Urothelium cell line (cell line): ENCODE results near the gene MIPOL1.
"Not testable (repeated sequence)": the region's sequence is repeated elsewhere in the genome, so short reads cannot be mapped to it uniquely, and the experiment has no call there.

Experiments
- DNase-seq: peaks from one replicate; pipeline ENCODE4 v3.0.0; 2011; ENCODE audit warnings: low spot score, mixed read lengths
- FAIRE-seq: peaks from 2 replicates; lab custom pipeline; 2011; peaks lifted over from hg19 to GRCh38; lab: Jason Lieb, UNC

MIPOL1 gene

DNA sequence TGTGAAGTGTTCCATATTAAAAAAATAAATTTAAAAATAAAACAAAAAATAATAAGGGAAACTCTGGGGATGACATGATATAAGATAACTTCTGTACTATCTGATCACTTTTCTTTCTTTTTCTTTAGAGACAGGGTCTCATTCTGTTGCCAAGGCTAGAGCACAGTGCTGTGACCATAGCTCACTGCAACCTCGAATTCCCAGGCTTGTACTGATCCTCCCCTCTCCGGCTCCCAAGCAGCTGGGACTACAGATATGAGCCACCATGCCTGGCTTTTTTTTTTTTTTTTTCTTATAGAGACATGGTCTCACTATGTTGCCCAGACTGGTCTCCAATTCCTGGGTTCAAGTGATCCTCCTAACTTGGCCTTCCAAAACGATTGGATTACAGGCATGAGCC is 10.4 kb upstream of the MIPOL1 start:
- FAIRE-seq (no peak), DNase-seq (no peak)

DNA sequence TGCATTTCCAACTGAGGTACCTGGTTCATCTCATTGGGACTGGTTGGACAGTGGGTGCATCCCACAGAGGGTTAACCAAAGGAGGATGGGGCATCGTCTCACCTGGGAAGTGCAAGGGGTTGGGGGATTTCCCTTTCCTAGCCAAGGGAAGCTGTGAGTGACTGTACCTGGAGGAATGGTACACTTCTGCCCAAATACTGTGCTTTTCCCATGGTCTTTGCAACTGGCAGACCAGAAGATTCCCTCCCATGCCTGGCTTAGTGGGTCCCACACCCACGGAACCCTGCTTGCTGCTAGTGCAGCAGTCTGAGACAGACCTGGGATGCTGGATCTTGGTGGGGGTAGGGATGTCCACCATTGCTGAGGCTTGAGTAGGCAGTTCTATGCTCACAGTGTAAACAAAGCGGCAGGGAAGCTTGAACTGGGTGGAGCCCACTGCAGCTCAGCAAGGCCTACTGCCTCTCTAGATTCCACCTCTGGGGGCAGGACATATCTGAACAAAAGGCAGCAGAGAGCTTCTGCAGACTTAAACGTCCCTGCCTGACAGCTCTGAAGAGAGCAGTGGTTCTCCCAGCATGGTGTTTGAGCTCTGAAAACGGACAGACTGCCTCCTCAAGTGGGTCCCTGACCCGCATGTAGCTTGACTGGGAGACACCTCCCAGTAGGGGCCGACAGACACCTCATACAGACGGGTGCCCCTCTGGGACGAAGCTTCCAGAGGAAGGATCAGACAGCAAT is 9.7 kb upstream of the MIPOL1 start:
- FAIRE-seq, DNase-seq: not testable (repeated sequence)

DNA sequence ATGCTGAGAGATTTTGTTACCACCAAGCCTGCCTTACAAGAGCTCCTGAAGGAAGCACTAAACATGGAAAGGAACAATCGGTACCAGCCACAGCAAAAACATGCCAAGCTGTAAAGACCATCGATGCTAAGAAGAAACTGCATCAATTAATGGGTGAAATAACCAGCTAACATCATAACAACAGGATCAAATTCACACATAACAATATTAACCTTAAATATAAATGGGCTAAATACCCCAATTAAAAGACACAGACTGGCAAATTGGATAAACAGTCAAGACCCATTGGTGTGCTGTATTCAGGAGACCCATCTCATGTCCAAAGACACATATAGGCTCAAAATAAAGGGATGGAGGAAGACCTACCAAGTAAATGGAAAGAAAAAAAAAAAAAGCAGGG is 8.0 kb upstream of the MIPOL1 start:
- FAIRE-seq, DNase-seq: not testable (repeated sequence)

DNA sequence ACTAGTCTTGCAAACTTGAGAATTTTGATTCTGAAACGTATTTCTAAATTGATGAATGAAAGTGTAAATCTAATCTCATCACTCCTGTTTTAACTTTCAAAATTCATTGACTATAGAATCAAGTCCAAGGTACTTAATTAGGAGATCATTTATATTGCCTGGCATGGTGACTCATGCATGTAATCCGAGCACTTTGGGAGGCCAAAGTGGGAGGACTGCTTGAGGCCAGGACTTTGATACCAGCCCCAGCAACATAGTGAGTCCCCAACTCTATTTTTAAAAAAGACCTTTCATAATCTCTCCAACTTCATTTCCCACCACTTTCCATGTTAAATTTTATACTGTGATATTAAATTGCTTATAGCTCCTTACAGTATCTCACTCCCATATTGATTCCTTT is 3.0 kb upstream of the MIPOL1 start:
- DNase-seq (no peak), FAIRE-seq (no peak)

DNA sequence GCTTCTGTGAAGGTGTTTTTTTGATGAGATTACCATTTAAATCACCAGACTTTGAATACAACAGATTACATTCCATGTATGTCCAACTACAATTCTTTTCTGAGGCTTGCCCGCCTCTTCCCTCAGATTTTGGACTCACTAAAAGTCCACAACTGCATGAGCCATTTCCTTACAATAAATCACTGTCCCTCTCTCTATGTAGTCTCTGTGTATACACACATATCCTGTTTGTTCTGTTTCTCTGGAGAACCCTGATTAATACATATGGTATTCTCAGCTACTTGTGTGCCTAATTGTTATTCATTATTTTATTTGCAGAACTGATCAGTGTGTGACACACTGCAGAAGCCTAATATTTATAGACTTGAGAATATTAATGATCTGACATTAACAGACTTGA is 2.4 kb upstream of the MIPOL1 start:
- FAIRE-seq (no peak), DNase-seq (no peak)

DNA sequence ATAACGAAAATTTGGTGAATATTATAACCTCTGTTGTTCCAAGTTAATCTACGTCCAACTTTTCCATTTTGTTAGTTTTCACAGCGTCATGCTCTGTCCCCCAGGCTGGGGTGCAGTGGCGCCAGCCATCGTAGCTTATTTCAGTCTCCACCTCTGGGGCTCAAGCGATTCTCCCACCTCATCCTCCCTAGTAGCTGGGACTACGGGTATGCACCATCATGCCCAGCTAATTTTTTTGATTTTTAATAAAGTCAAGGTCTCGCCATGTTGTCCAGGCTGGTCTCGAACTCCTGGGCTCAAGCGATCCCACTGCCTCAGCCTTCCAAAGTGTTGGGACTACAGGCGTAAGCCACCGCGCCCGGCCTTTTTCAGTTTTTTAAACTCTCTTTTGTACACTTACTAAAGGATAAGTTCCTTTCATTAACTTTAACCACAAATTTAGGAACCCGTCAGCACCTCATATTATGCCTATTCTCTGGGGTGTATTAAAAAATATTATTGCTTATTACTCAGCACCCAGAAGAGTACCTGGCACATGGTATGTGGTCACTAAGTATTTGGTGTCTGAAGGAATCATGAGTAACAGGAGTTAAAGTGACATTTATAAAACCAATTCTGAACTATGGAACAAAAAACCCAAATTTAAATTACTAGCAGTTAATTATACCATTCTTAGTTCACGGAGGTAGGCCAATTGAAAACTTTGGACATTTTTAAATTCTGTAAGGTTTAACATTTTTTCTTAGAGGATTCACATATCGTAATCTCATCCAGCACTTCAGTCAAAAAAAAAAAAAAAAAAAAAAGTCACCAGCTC is 925 bp upstream of the MIPOL1 start:
- FAIRE-seq: no peak
- no peak for DNase-seq

DNA sequence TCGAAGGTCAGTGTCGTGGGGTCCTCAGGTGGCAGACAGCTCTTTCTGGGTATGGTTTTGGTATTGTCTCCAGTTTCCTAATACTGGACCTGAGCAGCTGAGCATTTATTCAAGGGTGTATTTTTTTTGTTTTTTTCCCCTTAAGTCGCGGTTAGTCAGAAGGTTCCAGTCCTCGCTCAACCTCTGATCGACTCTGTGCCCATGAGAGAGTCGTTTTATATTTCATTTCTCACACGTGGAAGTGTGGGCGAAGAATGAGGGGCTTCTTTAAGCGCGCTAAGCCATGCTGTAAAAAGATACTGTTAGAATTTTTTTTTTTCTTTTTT is 499 bp downstream of the MIPOL1 start:
- no peak for FAIRE-seq
- no peak for DNase-seq

DNA sequence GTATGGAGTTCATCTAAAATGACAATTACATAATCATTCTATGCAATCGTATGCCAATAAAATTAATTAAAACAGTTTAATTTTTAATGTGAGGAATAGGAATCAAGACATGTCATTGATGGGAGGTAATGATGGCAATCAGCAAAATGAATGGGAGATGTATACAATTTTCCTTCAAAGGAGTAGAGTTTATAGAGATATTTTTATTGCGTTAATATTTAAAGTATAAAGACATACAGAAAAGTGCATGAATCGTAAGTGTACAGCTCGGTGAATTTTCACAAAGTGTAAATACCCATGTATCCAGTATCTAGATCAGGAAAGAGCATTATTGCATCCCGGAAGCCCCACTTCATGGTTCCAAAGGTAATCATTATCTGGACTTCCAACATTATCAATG is 1.2 kb downstream of the MIPOL1 start:
- FAIRE-seq (no peak), DNase-seq (no peak)

DNA sequence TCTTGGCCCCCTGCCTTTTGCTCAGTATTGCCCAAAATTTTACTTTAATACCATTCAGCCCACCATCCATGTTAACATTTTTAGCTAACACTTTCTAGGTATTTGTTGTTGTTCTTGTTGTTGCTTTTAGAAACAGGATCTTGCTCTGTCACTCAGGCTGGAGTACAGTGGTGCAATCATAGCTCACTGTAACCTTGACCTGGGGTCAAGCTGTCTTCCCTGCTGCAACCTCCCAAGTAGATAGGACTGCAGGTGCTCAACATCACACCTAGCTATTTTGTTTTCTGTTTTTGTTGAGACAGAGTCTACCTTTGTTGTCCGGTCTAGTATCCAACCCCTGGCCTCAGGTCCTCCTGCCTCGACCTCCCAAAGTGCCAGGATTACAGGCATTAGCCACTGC is 4.0 kb downstream of the MIPOL1 start:
- no peak for FAIRE-seq
- DNase-seq: no peak

DNA sequence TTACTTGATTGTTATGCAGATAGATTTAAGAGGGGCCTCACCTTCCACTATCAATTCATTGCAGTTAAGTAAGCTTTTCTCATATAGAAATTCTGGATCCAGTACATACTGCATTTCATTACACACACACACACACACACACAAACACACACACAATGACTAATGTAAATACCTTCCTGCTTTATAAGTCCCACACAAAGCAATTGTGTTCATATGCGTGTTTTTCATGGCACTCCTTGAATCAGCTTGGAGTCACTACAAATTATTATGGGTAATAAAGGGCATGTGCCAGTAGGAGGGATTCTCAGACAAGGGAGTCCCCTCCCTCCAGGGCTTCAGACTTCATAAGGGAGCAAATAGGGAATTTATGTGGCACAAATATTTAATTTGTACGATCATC is 4.5 kb downstream of the MIPOL1 start:
- no peak for FAIRE-seq
- no peak for DNase-seq

DNA sequence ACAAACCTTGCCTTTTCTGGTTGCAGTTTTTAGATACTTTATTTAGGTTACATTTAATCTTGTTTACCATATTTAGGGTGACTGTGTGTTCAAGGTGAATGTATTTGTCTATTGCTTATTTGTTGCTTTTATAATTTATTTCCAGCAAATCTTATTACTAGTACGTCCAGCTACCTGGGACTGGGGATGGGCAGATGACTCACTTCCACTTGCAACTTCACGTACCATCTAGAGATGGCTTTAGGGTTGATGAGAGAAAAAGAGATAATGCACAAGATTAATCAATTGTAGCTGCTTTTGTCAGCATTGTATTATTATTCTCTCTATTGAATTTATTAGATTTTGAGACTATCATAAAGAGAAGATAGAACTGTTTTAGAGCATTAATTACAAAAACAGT is 5.1 kb downstream of the MIPOL1 start:
- FAIRE-seq (no peak), DNase-seq (no peak)

DNA sequence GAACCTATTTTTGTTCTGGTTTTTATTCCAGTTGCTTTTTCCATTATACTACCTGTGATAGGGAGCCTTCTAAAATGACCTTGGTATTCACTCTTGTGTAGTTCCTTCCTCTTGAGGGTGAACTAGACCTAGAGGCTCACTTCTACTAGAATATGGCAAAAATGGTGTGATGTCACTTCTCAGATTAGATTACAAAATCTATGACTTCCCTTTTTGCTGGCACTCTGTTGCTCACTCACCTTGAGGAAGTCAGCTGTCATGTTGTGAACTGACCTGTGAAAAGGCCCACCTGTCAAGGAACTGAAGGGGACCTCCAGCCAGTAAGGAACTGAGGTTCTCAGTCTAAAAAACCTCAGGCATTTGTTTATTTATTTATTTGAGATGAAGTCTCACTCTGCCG is 5.7 kb downstream of the MIPOL1 start:
- no peak for FAIRE-seq
- DNase-seq: no peak

DNA sequence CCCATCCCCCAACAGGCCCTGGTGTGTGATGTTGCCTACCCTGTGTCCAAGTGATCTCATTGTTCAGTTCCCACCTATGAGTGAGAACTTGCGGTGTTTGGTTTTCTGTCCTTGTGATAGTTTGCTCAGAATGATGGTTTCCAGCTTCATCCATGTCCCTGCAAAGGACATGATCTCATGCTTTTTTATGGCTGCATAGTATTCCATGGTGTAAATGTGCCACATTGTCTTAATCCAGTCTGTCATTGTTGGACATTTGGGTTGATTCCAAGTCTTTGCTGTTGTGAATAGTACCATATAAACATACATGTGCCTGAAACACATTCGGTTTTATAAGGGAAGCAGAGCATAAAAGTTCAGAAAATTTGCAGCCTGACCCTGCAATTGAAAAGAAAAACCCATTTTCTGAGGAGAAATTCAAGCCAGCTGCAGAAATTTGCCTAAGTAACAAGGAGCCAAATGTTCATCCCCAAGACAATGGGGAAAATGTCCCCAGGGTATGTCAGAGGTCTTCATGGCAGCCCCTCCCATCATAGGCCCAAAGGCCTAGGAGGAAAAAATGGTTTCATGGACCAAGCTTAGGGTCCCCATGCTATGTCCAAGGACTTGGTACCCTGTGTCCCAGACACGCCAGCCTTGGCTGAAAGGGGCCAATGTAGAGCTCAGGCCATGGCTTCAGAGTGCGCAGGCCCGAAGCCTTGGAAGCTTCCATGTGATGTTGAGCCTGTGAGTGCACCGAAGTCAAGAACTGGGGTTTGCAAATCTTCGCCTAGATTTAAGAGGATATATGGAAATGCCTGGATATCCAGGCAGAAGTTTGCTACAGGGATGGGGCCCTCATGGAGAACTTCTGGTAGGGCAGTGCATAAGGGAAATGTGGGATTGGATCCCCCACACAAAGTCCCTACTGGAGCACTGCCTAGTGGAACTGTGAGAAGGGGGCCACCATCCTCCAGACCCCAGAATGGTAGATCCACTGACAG is 8.2 kb downstream of the MIPOL1 start:
- not testable (repeated sequence) for FAIRE-seq, DNase-seq

DNA sequence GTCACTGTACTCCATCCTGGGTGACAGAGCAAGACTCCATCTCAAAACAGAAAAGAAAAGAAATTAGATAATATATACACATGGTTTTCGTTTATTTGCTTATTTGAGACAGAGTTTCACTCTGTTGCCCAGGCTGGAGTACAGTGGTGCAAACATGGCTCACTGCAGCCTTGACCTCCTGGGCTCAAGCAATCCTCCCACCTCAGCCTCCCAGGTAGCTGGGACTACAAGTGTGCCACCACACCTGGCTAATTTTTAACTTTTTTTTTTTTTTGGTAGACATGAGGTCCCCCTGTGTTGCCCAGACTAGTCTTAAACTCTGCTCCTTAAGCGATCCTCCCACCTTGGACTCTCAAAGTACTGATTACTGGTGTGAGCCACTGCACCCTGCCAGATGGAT is 11.9 kb downstream of the MIPOL1 start:
- DNase-seq, FAIRE-seq: not testable (repeated sequence)

DNA sequence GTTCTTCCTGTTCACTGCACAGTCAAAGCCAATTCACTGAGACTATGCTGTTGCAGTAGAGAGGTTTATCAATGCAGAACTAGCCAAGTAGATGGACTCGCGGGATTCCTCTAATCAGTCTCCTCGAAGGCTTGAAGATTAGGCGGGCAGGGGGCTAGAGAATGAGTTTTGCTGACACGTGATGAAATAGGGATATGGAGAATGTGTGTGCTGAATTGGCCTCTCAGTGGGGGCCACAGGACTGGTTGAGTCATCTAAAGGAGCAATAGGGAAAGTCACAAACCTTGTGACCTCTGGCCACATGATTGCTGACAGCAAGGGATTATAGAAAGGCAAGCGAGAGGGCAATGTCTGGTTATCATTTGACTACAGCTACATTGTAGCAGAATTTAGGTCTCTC is 12.7 kb downstream of the MIPOL1 start:
- DNase-seq (no peak), FAIRE-seq (no peak)

DNA sequence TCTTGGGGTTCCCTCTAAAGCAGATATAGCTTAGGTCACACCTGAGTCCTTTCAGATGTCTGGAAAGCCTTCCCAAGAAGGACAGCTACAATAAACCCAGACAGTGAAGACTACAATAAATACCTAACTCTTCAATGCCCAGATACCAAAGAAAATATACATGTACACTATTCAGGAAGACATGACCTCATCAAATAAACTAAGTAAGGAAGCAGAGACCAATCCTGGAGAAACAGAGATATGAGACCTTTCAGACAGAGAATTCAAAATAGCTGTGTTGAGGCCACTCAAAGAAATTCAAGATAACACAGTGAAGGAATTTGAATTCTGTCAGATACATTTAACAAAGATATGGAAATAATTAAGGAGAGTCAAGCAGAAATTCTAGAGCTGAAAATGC is 15.3 kb downstream of the MIPOL1 start:
- DNase-seq (no peak), FAIRE-seq (no peak)

DNA sequence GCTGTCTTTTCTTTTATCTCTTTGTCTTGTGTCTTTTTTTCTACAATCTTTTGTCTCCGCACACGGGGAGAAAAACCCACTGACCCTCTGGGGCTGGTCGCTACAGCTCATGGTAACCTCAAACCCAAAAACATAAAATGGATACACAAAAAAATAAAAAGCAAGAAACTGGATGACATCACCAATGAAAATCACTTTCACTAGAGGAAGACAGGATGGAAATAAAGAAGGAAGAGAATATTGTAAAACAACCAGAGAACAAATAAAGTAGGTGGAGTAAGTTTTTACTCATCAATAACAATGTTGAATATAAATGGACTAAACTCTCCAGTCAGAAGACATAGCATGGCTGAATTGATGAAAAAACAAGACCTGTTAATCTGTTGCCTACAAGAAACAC is 17.6 kb downstream of the MIPOL1 start:
- FAIRE-seq (no peak), DNase-seq (no peak)

DNA sequence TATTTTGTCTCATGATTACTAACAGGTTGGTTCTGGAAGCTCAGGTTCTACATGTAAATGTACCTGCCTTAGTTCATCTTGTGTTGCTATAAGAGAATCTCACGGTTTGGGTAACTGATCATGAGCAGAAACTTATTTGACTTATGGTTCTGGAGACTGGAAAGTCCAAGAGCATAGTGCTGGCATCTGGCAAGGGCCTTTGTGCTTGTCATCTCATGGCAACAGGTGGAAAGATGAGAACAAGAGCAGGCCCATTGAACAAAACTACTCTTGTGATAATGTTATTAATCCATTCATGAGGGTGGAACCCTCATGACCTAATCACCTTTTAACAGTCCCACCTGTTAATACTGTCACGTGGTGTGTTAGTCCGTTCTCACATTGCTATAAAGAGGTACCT is 23.3 kb downstream of the MIPOL1 start:
- FAIRE-seq: no peak
- DNase-seq: no peak

DNA sequence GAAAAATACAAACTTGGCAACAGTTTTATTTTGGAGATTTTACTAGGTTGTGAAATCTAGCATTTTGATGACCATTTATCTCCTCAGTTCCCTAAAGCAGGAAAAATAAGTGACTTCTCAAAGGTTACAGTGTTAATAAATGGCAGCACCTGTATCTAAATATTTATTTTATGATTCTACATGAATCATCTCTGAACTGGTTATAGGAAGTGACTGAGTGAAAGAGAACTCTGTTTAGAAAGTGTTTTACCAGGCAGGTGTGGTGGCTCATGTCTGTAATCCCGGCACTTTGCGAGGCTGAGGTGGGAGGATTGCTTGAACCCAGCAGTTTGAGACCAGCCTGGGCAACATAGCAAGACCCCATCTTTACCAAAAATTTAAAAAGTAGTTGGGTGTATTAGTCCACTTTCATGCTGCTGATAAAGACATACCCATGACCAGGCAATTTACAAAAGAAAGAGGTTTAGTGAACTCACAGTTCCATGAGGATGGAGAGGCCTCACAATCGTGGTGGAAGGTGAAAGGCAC is 26.3 kb downstream of the MIPOL1 start:
- DNase-seq (no peak), FAIRE-seq (no peak)

DNA sequence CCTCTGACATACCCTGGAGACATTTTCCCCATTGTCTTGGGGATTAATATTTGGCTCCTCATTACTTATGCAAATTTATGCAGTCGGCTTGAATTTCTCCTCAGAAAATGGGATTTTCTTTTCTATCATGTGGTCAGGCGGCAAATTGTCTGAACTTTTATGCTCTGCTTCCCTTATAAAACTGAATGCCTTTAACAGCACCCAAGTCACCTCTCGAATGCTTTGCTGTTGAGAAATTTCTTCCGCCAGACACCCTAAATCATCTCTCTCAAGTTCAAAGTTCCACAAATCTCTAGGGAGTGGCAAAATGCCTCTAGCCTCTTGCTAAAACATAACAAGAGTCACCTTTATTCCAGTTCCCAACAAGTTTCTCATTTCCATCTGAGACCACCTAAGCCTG is 27.9 kb downstream of the MIPOL1 start:
- not testable (repeated sequence) for FAIRE-seq, DNase-seq
